Measurements from ENCODE around the gene HSPB6.
A peak's percentile ranks its signal among the peaks of the same experiment; 100 is the strongest.
"Not testable (repeated sequence)": the region's sequence is repeated elsewhere in the genome, so short reads cannot be mapped to it uniquely, and the experiment has no call there.

HSPB6 gene

GRCh38 chr19:35785339-35785627, 28.5 kb upstream of the HSPB6 start:
- DNase-seq, result no peak

- DNase-seq, result no peak
Observed at GRCh38 chr19:35784503-35785338, 27.9 kb upstream of the HSPB6 start.

GRCh38 chr19:35783469-35784434, 26.9 kb upstream of the HSPB6 start:
- no peak for DNase-seq

GRCh38 chr19:35782589-35782988, 25.8 kb upstream of the HSPB6 start:
- no peak for DNase-seq

- no peak for DNase-seq
Observed at GRCh38 chr19:35781650-35782049, 24.8 kb upstream of the HSPB6 start.

- DNase-seq, result no peak
Observed at GRCh38 chr19:35780717-35781116, 23.9 kb upstream of the HSPB6 start.

- DNase-seq, result no peak
Observed at GRCh38 chr19:35780058-35780457, 23.2 kb upstream of the HSPB6 start.

- DNase-seq, result no peak
Observed at GRCh38 chr19:35779033-35779432, 22.2 kb upstream of the HSPB6 start.

GRCh38 chr19:35777961-35778360, 21.1 kb upstream of the HSPB6 start:
- DNase-seq, result no peak

GRCh38 chr19:35777086-35777841, 20.4 kb upstream of the HSPB6 start:
- DNase-seq, result no peak

- no peak for DNase-seq
Observed at GRCh38 chr19:35776102-35776788, 19.4 kb upstream of the HSPB6 start.

GRCh38 chr19:35775298-35776101, 18.7 kb upstream of the HSPB6 start, which contains the start of gene ARHGAP33:
TSS of gene ARHGAP33 (plus strand) at chr19:35775564. CDS start at chr19:35775659, 95 bp downstream.
- peak; percentile 90 for DNase-seq

- DNase-seq, result no peak
Observed at GRCh38 chr19:35775046-35775297, 18.1 kb upstream of the HSPB6 start.

GRCh38 chr19:35774274-35775045, 17.6 kb upstream of the HSPB6 start:
- DNase-seq, result no peak

- no peak for DNase-seq
Observed at GRCh38 chr19:35773020-35773806, 16.4 kb upstream of the HSPB6 start.

- DNase-seq, result not testable (repeated sequence)
Observed at GRCh38 chr19:35772362-35772761, 15.5 kb upstream of the HSPB6 start.

GRCh38 chr19:35768082-35768421, 11.2 kb upstream of the HSPB6 start:
- DNase-seq, result no peak

- DNase-seq, result no peak
Observed at GRCh38 chr19:35767288-35768081, 10.7 kb upstream of the HSPB6 start.

GRCh38 chr19:35766571-35767104, 9.8 kb upstream of the HSPB6 start:
- no peak for DNase-seq
